NCI-H1105 (cell line): ENCODE measurements around the gene ZNF746.

Experiments
- DNase-seq: peaks from one replicate; lab custom pipeline; 2025; lab: John Stamatoyannopoulos, UW

ZNF746 gene

DNA sequence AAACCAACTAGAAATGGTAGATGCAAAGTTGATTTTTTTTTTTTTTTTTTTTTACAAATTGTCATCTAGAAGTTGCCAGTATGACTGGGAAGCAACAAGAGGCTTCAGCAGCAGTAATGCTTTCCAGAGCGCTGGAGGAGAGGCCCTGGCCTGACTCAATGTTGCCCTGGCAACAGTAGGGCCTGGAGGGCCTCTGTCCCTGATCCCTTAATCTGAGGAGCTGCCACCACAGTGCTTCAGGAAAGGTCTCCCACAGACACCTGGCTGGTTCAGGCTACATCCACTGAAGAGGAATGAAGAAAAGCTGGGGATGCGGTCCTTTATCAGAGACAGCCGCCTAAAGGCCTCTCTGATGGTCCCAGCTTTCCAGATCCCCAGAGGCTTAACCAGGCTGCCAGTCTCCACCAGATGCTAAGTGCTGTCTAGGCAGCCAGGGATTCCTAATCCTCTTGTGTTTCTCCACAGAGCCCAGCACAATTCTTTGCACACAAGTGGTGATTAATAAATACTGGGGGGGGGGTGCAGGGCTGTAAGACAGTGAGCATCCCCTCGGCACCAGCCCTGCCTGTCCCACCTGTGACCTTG is 70.4 kb downstream of the ZNF746 start:
- no peak for DNase-seq

DNA sequence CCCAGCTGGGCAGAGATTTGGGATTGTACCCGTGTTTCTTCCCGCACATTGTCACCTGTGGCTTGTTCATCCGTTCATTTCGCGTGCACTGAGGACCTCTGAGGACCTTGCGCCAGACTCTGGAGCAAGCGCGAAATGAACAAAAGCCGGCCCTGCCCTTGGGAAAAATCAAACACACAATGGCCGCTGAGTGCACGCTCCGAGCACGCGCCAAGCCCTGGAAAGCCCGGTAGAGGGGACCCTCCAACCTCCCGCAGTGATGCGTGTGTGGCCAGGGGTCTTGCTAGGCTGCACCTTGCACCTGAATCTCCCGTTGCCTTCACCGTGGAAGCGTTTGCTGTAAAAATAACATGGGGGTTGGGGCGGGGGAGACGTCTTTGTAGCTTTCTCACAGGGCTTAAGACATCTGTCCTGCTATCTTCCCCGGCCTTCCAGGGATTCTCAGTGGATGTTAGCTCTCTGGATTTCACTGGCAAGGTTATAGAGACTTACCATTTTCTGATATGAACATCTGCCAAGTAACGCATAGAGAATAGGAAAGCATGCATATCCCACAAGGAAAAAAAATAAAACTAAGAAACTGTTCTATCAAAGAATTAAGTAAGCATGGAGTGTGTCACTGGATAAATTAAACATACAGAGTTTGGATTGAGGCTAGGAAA is 74.0 kb downstream of the ZNF746 start:
- no peak for DNase-seq

- no peak for DNase-seq
These were observed 74.7 kb downstream of the ZNF746 start for GRCh38 chr7:149422914-149423301.
